ENCODE data around the gene CHCT1.
"Not testable (repeated sequence)": the region's sequence is repeated elsewhere in the genome, so short reads cannot be mapped to it uniquely, and the experiment has no call there.

Gene CHCT1

GRCh38 chr17:60422162-60422665 is at the start of gene CHCT1:
TSS of gene CHCT1 (plus strand) at chr17:60422489. CDS start at chr17:60422593, 104 bp downstream.
- no peak for TF ChIP-seq CTCF (conservative IDR thresholded peaks at IDR 0.05; ENCODE audit: low read depth, low read length)
- Histone ChIP-seq H2AFZ (ENCODE audit: low read depth) (peak within 1 kb of the TSS; percentile 95), H3K27ac (no peak within 1 kb of the TSS)

GRCh38 chr17:60372790-60373483 is 49.4 kb upstream of the CHCT1 start:
- H4K20me1 ChIP-seq (ENCODE audit: insufficient read depth), result no peaks in the 10 kb centered on the region
- no peak overlapping the region for H3K9ac ChIP-seq
- H3K79me2 ChIP-seq (ENCODE audit: insufficient read depth, low read depth), result no peaks in the 10 kb centered on the region; the same call in 1 of the 2 replicates
- no peaks in the 10 kb centered on the region for H3K27me3 ChIP-seq (ENCODE audit: insufficient read depth, low read depth)
- H3K4me1 ChIP-seq (ENCODE audit: low read depth, poor library complexity, severe bottlenecking), result no peaks in the 10 kb centered on the region
- H3K4me2 ChIP-seq, result no peak overlapping the region
- H3K27ac ChIP-seq, result no peak overlapping the region
- H3K36me3 ChIP-seq (ENCODE audit: insufficient read depth), result no peaks in the 10 kb centered on the region
- no peak for TF ChIP-seq CTCF (conservative IDR thresholded peaks at IDR 0.05; ENCODE audit: low read depth, low read length)
- H2AFZ ChIP-seq (ENCODE audit: low read depth), result no peak overlapping the region
- H3K4me3 ChIP-seq (IDR thresholded peaks at IDR 0.05; ENCODE audit: insufficient read depth, low read depth, low read length), result no peak overlapping the region

More at GRCh38 chr17:60422162-60422665, at the start of gene CHCT1:
- Histone ChIP-seq H3K4me3 (IDR thresholded peaks at IDR 0.05; ENCODE audit: insufficient read depth, low read depth, low read length) (no peak within 1 kb of the TSS), H3K4me1 (ENCODE audit: low read depth, poor library complexity, severe bottlenecking) (peaks cover 8% of the 10 kb centered on the region), H3K4me2 (peak within 1 kb of the TSS; percentile 21), H4K20me1 (ENCODE audit: insufficient read depth) (no peaks in the 10 kb centered on the region), H3K27me3 (ENCODE audit: insufficient read depth, low read depth) (no peaks in the 10 kb centered on the region), H3K79me2 (ENCODE audit: insufficient read depth, low read depth) (no peaks in the 10 kb centered on the region), H3K9ac (peak within 1 kb of the TSS; percentile 66; the same call in 1 of the 2 replicates), H3K36me3 (ENCODE audit: insufficient read depth) (no peaks in the 10 kb centered on the region)

- not testable (repeated sequence) for H3K27ac ChIP-seq; H3K9ac ChIP-seq; H3K4me3 ChIP-seq (IDR thresholded peaks at IDR 0.05; ENCODE audit: insufficient read depth, low read depth, low read length); H3K36me3 ChIP-seq (ENCODE audit: insufficient read depth); H3K4me1 ChIP-seq (ENCODE audit: low read depth, poor library complexity, severe bottlenecking); H2AFZ ChIP-seq (ENCODE audit: low read depth); H4K20me1 ChIP-seq (ENCODE audit: insufficient read depth); H3K4me2 ChIP-seq; H3K27me3 ChIP-seq (ENCODE audit: insufficient read depth, low read depth); H3K79me2 ChIP-seq (ENCODE audit: insufficient read depth, low read depth)
Observed at GRCh38 chr17:60378187-60378586, 44.1 kb upstream of the CHCT1 start.

GRCh38 chr17:60379461-60379860 is 42.8 kb upstream of the CHCT1 start:
- H3K4me2 ChIP-seq, result not testable (repeated sequence)

GRCh38 chr17:60381958-60382357 is 40.3 kb upstream of the CHCT1 start:
- Histone ChIP-seq H3K36me3 (ENCODE audit: insufficient read depth) (no peaks in the 10 kb centered on the region), H3K4me3 (IDR thresholded peaks at IDR 0.05; ENCODE audit: insufficient read depth, low read depth, low read length) (no peak overlapping the region), H2AFZ (ENCODE audit: low read depth) (no peak overlapping the region), H3K79me2 (ENCODE audit: insufficient read depth, low read depth) (peaks cover 14% of the 10 kb centered on the region; the same call in 1 of the 2 replicates), H3K27ac (no peak overlapping the region), H3K27me3 (ENCODE audit: insufficient read depth, low read depth) (no peaks in the 10 kb centered on the region), H3K9ac (no peak overlapping the region), H4K20me1 (ENCODE audit: insufficient read depth) (no peaks in the 10 kb centered on the region), H3K4me1 (ENCODE audit: low read depth, poor library complexity, severe bottlenecking) (no peaks in the 10 kb centered on the region), H3K4me2 (no peak overlapping the region)
- TF ChIP-seq CTCF (conservative IDR thresholded peaks at IDR 0.05; ENCODE audit: low read depth, low read length), result no peak

More at GRCh38 chr17:60379461-60379860, 42.8 kb upstream of the CHCT1 start:
- not testable (repeated sequence) for H4K20me1 ChIP-seq (ENCODE audit: insufficient read depth); H2AFZ ChIP-seq (ENCODE audit: low read depth); H3K4me3 ChIP-seq (IDR thresholded peaks at IDR 0.05; ENCODE audit: insufficient read depth, low read depth, low read length); H3K9ac ChIP-seq; H3K27ac ChIP-seq; H3K79me2 ChIP-seq (ENCODE audit: insufficient read depth, low read depth); H3K4me1 ChIP-seq (ENCODE audit: low read depth, poor library complexity, severe bottlenecking); H3K36me3 ChIP-seq (ENCODE audit: insufficient read depth); H3K27me3 ChIP-seq (ENCODE audit: insufficient read depth, low read depth)

Data from KMS-11 (cell line).